Natural killer cell (primary cell): ENCODE measurements around the gene EDEM2. TPM values are rescaled to one million over a fixed set of nuclear protein-coding genes. Genes with fewer than 3 reads are reported as not detected.
"Not testable (repeated sequence)": the region's sequence is repeated elsewhere in the genome, so short reads cannot be mapped to it uniquely, and the experiment has no call there.

Source experiments
- ATAC-seq, 3 donors: fragments of 150-1000 bp in 2 of 3; fragments of 200-7000 bp in 1 of 3; cut with Tn5 transposase; 1 replicate in 1 of 3; 2 replicates in 2 of 3; pipeline ENCODE4 v1.10.0; 2021; ENCODE audit warnings: mild to moderate bottlenecking in 2 of 3, moderate library complexity in 2 of 3
- DNase-seq, 2 donors: peaks; one replicate each; pipeline versions ENCODE4 v3.0.0 to v3.0.0-alpha.2; 2013 to 2021; ENCODE audit warnings: mixed read lengths in 1 of 2
- H3K27ac ChIP-seq: one replicate; pipeline ENCODE4 v1.5.1; 2013; ENCODE audit warnings: mild to moderate bottlenecking, low read length
- H3K27me3 ChIP-seq: one replicate; pipeline ENCODE4 v1.6.1; 2013; ENCODE audit warnings: low read length; ENCODE audit not compliant: control insufficient read depth, insufficient read depth
- H3K36me3 ChIP-seq: one replicate; pipeline ENCODE4 v1.6.1; 2013; ENCODE audit warnings: low read length; ENCODE audit not compliant: control insufficient read depth, insufficient read depth
- H3K4me1 ChIP-seq: one replicate; pipeline ENCODE4 v1.6.1; 2013; ENCODE audit warnings: low read length; ENCODE audit not compliant: control insufficient read depth, insufficient read depth
- H3K4me3 ChIP-seq: one replicate; pipeline ENCODE4 v1.5.1; 2013; ENCODE audit warnings: low read length
- H3K9me3 ChIP-seq: one replicate; pipeline ENCODE4 v1.6.1; 2013; ENCODE audit warnings: low read length; ENCODE audit not compliant: control insufficient read depth, insufficient read depth
- H3K27ac Mint-ChIP-seq, 2 donors: one replicate each; pipeline ENCODE4 v1.8.0; 2022; ENCODE audit warnings: mild to moderate bottlenecking in 2 of 2, mixed read lengths in 2 of 2, moderate library complexity in 1 of 2
- H3K27me3 Mint-ChIP-seq, 2 donors: one replicate each; pipeline ENCODE4 v1.8.0; 2022; ENCODE audit warnings: low read depth in 2 of 2, mixed read lengths in 2 of 2
- H3K36me3 Mint-ChIP-seq: one replicate; pipeline ENCODE4 v1.8.0; 2022; ENCODE audit warnings: mixed read lengths
- H3K4me1 Mint-ChIP-seq, 2 donors: one replicate each; pipeline ENCODE4 v1.8.0; 2022; ENCODE audit warnings: mixed read lengths in 2 of 2
- H3K4me3 Mint-ChIP-seq: one replicate; pipeline ENCODE4 v1.8.0; 2022; ENCODE audit warnings: mild to moderate bottlenecking, moderate library complexity, mixed read lengths
- H3K9me3 Mint-ChIP-seq, 2 donors: one replicate each; pipeline ENCODE4 v1.8.0; 2022; ENCODE audit warnings: mixed read lengths in 2 of 2
- CTCF ChIP-seq: fragments of 200-600 bp; IDR thresholded peaks from one replicate; pipeline ENCODE4 v1.8.0; 2022; ENCODE audit warnings: antibody characterized with exemption
- WGBS: methylation state at CpG from one replicate; pipeline ENCODE4 v1.1.7; 2013; ENCODE audit warnings: missing lambda C conversion rate; ENCODE audit not compliant: insufficient coverage; 5-methylcytosine and 5-hydroxymethylcytosine counted together
- intact Hi-C: fragments of 100-400 bp; cut with micrococcal nuclease; formaldehyde crosslinking; loops from one replicate; pipeline ENCODE4 v1.14.2; 2022
- total RNA-seq, 4 donors: library from RNA; stranded (reverse); fragments of 120-200 nt in 1 of 4; gene quantifications; one replicate each; pipeline versions ENCODE4 v1.2.3 to v1.2.4, GENCODE V29; 2013 to 2022

Gene EDEM2
- total RNA-seq, 3 donors from 2014 or later (not counting 1 experiment from before 2014, with no cell fraction given), result 20.0 to 27.4 (median 25.3) TPM

GRCh38 chr20:35117629-35118028 lies 29.5 kb downstream of the EDEM2 start:
- peaks cover 0 to 3% of the 10 kb centered on the region in 2 donors for H3K4me1 Mint-ChIP-seq
- ATAC-seq (no peak), DNase-seq (no peak)
- no peaks in the 10 kb centered on the region for H3K27me3 Mint-ChIP-seq
- H3K9me3 Mint-ChIP-seq, result no peaks in the 10 kb centered on the region
- intact Hi-C loops, result no loop called here
- WGBS, result 100% methylated on average over 1 of the region's 1 CpG
- TF ChIP-seq CTCF, result no peak
- Histone ChIP-seq H3K4me3 (no peak overlapping the region), H3K27me3 (no peaks in the 10 kb centered on the region), H3K4me1 (no peaks in the 10 kb centered on the region), H3K36me3 (peaks cover 54% of the 10 kb centered on the region), H3K27ac (no peak overlapping the region), H3K9me3 (no peaks in the 10 kb centered on the region)
- H3K27ac Mint-ChIP-seq, result peak overlapping the region in 1 of 2 donors; percentile 5
- H3K4me3 Mint-ChIP-seq, result no peak overlapping the region
- H3K36me3 Mint-ChIP-seq, result peaks cover 27% of the 10 kb centered on the region

- Histone ChIP-seq H3K27me3 (no peaks in the 10 kb centered on the region), H3K4me3 (no peak overlapping the region), H3K27ac (no peak overlapping the region), H3K9me3 (no peaks in the 10 kb centered on the region), H3K36me3 (peaks cover 52% of the 10 kb centered on the region), H3K4me1 (no peaks in the 10 kb centered on the region)
- DNase-seq (no peak), ATAC-seq (no peak)
- Mint-ChIP-seq H3K4me3 (no peak overlapping the region), H3K27ac (no peak overlapping the region), H3K4me1 (peaks cover 0 to 3% of the 10 kb centered on the region in 2 donors), H3K36me3 (peaks cover 27% of the 10 kb centered on the region), H3K9me3 (no peaks in the 10 kb centered on the region), H3K27me3 (no peaks in the 10 kb centered on the region)
- intact Hi-C loops, result no loop called here
- TF ChIP-seq CTCF, result no peak
Observed at GRCh38 chr20:35117196-35117595, 29.9 kb downstream of the EDEM2 start.

- H3K36me3 Mint-ChIP-seq, result peaks cover 27% of the 10 kb centered on the region
- no peak overlapping the region for H3K4me3 Mint-ChIP-seq
- no peaks in the 10 kb centered on the region for H3K9me3 Mint-ChIP-seq
- peaks cover 43% of the 10 kb centered on the region for H3K36me3 ChIP-seq
- no peaks in the 10 kb centered on the region for H3K27me3 ChIP-seq
- H3K27ac Mint-ChIP-seq, result peak overlapping the region; percentile 37 to 40
- H3K4me1 Mint-ChIP-seq, result peaks cover 0 to 3% of the 10 kb centered on the region in 2 donors
- ATAC-seq (no peak), DNase-seq (no peak)
- no peak for TF ChIP-seq CTCF
- H3K27me3 Mint-ChIP-seq, result no peaks in the 10 kb centered on the region
- H3K4me3 ChIP-seq, result no peak overlapping the region
- H3K27ac ChIP-seq, result no peak overlapping the region
- intact Hi-C loops, result no loop called here
- 70% methylated on average over 4 of the region's 4 CpGs for WGBS
- no peaks in the 10 kb centered on the region for H3K4me1 ChIP-seq
- H3K9me3 ChIP-seq, result no peaks in the 10 kb centered on the region
Observed at GRCh38 chr20:35116258-35116657, 30.9 kb downstream of the EDEM2 start.

- no peaks in the 10 kb centered on the region for H3K27me3 ChIP-seq
- Mint-ChIP-seq H3K27ac (peak overlapping the region; percentile 37 to 40), H3K36me3 (peaks cover 27% of the 10 kb centered on the region), H3K27me3 (no peaks in the 10 kb centered on the region), H3K9me3 (no peaks in the 10 kb centered on the region), H3K4me1 (peaks cover 0 to 3% of the 10 kb centered on the region in 2 donors), H3K4me3 (no peak overlapping the region)
- DNase-seq, result no peak
- no peaks in the 10 kb centered on the region for H3K4me1 ChIP-seq
- WGBS, result 91% methylated on average over 8 of the region's 11 CpGs
- no peak for ATAC-seq
- TF ChIP-seq CTCF, result no peak
- intact Hi-C loops, result no loop called here
- H3K36me3 ChIP-seq, result peaks cover 41% of the 10 kb centered on the region
- no peak overlapping the region for H3K4me3 ChIP-seq
- no peak overlapping the region for H3K27ac ChIP-seq
- H3K9me3 ChIP-seq, result no peaks in the 10 kb centered on the region
Observed at GRCh38 chr20:35115606-35116005, 31.5 kb downstream of the EDEM2 start.

GRCh38 chr20:35112276-35112675 lies 34.9 kb downstream of the EDEM2 start:
- WGBS, result 0% methylated on average over 1 of the region's 5 CpGs

More at GRCh38 chr20:35112276-35112675, 34.9 kb downstream of the EDEM2 start:
- ATAC-seq, H3K27me3 ChIP-seq, H3K36me3 Mint-ChIP-seq, H3K4me3 ChIP-seq, H3K9me3 ChIP-seq, H3K4me1 ChIP-seq, H3K4me3 Mint-ChIP-seq, DNase-seq, intact Hi-C loops, H3K4me1 Mint-ChIP-seq, H3K27me3 Mint-ChIP-seq, H3K9me3 Mint-ChIP-seq, H3K27ac Mint-ChIP-seq, H3K27ac ChIP-seq: not testable (repeated sequence)
- peaks cover 24% of the 10 kb centered on the region for H3K36me3 ChIP-seq
